SK-N-SH (cell line): ENCODE results near the gene ZMAT5. TPM values are rescaled to one million over a fixed set of nuclear protein-coding genes. Genes with fewer than 3 reads are reported as not detected.

Experiments
- CTCF ChIA-PET: fragments of 300-600, 350-600 bp; formaldehyde crosslinking; extraction: SDS; loops from one replicate; lab custom pipeline; 2021; lab: Yijun Ruan, JAX
- POLR2A ChIA-PET: fragments of 350-600 bp; sonication (Branson Sonifier 250); formaldehyde crosslinking; extraction: SDS; loops from one replicate; lab custom pipeline; 2020; ENCODE audit warnings: antibody characterized with exemption, inconsistent platforms; lab: Yijun Ruan, JAX
- DNase-seq: peaks from one replicate; pipeline ENCODE4 v3.0.0; 2012
- H2AFZ ChIP-seq: fragments of 200-600 bp; sonication (generic); 2 replicates; pipeline ENCODE4 v1.8.1; 2016; ENCODE audit warnings: antibody characterized with exemption, mild to moderate bottlenecking, low read depth
- H3F3A ChIP-seq: fragments of 200-600 bp; sonication (generic); replicated peaks from 2 replicates; pipeline ENCODE3; 2016; ENCODE audit warnings: antibody characterized with exemption, mild to moderate bottlenecking; ENCODE audit not compliant: insufficient read depth
- H3K27ac ChIP-seq, 2 experiments: fragments of 200-500 bp in 1 of 2; fragments of 200-600 bp in 1 of 2; sonication (Bioruptor generic) in 1 of 2; sonication (generic), shearing (Covaris generic) in 1 of 2; 2 replicates each; pipeline versions ENCODE4 v1.5.1 to v1.6.1; 2014 to 2016; ENCODE audit warnings: low read depth in 2 of 2, inconsistent platforms in 1 of 2, low read length in 1 of 2, mild to moderate bottlenecking in 1 of 2, mixed read lengths in 1 of 2
- H3K27me3 ChIP-seq: fragments of 200-600 bp; sonication (generic), shearing (Covaris generic); 2 replicates; pipeline ENCODE4 v1.6.1; 2016; ENCODE audit warnings: mixed run types; ENCODE audit not compliant: insufficient read depth
- H3K36me3 ChIP-seq, 2 experiments: fragments of 200-500 bp in 1 of 2; fragments of 200-600 bp in 1 of 2; sonication (Bioruptor generic) in 1 of 2; sonication (generic) in 1 of 2; replicated peaks in 1 of 2; 2 replicates each; pipeline versions ENCODE3 to v1.5.1; 2014 to 2016; ENCODE audit warnings: low read length in 1 of 2, mild to moderate bottlenecking in 1 of 2; ENCODE audit not compliant: insufficient read depth in 2 of 2, control insufficient read depth in 1 of 2
- H3K4me1 ChIP-seq, 2 experiments: fragments of 200-500 bp in 1 of 2; fragments of 200-600 bp in 1 of 2; sonication (Bioruptor generic) in 1 of 2; sonication (generic), shearing (Covaris generic) in 1 of 2; 2 replicates each; pipeline versions ENCODE4 v1.5.1 to v1.6.1; 2014 to 2016; ENCODE audit warnings: low read depth in 1 of 2, low read length in 1 of 2, mixed run types in 1 of 2; ENCODE audit not compliant: insufficient read depth in 2 of 2, control insufficient read depth in 1 of 2
- H3K4me2 ChIP-seq: fragments of 200-600 bp; sonication (generic), shearing (Covaris generic); 2 replicates; pipeline ENCODE4 v1.6.1; 2017; ENCODE audit warnings: mixed run types
- H3K4me3 ChIP-seq, 2 experiments: fragments of 200-500 bp in 1 of 2; fragments of 200-600 bp in 1 of 2; sonication (Bioruptor generic) in 1 of 2; sonication (generic), shearing (Covaris generic) in 1 of 2; 2 replicates each; pipeline versions ENCODE4 v1.5.1 to v1.8.1; 2014 to 2016; ENCODE audit warnings: low read depth in 2 of 2, inconsistent platforms in 1 of 2, low read length in 1 of 2, mild to moderate bottlenecking in 1 of 2, mixed read lengths in 1 of 2, moderate library complexity in 1 of 2
- H3K79me2 ChIP-seq: fragments of 200-600 bp; sonication (generic); 2 replicates; pipeline ENCODE4 v1.8.1; 2017; ENCODE audit warnings: mild to moderate bottlenecking; ENCODE audit not compliant: insufficient read depth
- H3K9ac ChIP-seq: fragments of 200-600 bp; sonication (generic); 2 replicates; pipeline ENCODE4 v1.6.1; 2017; ENCODE audit warnings: mixed run types
- H3K9me2 ChIP-seq: fragments of 200-600 bp; sonication (generic); 2 replicates; pipeline ENCODE4 v1.6.1; 2017; ENCODE audit warnings: mixed run types
- H3K9me3 ChIP-seq: fragments of 200-600 bp; sonication (generic); 2 replicates; pipeline ENCODE4 v1.6.1; 2017; ENCODE audit warnings: mixed run types, mild to moderate bottlenecking, moderate library complexity
- H4K20me1 ChIP-seq: fragments of 200-600 bp; sonication (generic); 2 replicates; pipeline ENCODE4 v1.6.1; 2017; ENCODE audit warnings: mild to moderate bottlenecking, mixed run types; ENCODE audit not compliant: insufficient read depth
- CHD2 ChIP-seq: fragments of 150-350 bp; IDR thresholded peaks from 2 replicates; pipeline ENCODE4 v1.6.1; 2018; ENCODE audit warnings: low read length; ENCODE audit not compliant: partially characterized antibody
- MEF2A ChIP-seq: IDR thresholded peaks from 2 replicates; pipeline ENCODE4 v1.4.0; 2012; ENCODE audit warnings: low read depth, borderline replicate concordance
- MXI1 ChIP-seq: IDR thresholded peaks from 2 replicates; pipeline ENCODE4 v1.6.1; 2012; ENCODE audit warnings: mild to moderate bottlenecking, low read depth, low read length, improper control_type of control experiment
- POLR2AphosphoS5 ChIP-seq: IDR thresholded peaks from 2 replicates; pipeline ENCODE4 v1.6.1; 2012; ENCODE audit warnings: low read depth, low read length
- RFX5 ChIP-seq: IDR thresholded peaks from 2 replicates; pipeline ENCODE4 v1.6.1; 2012; ENCODE audit warnings: mild to moderate bottlenecking, improper control_type of control experiment, low read length
- TCF12 ChIP-seq: IDR thresholded peaks from 2 replicates; pipeline ENCODE4 v1.4.0; 2012
- TEAD4 ChIP-seq: IDR thresholded peaks from 2 replicates; pipeline ENCODE4 v1.4.0; 2012; ENCODE audit warnings: mild to moderate bottlenecking, borderline replicate concordance; ENCODE audit not compliant: insufficient read depth
- WGBS: methylation state at CpG from one replicate; pipeline ENCODE4 v1.1.6; 2017; ENCODE audit warnings: low lambda C conversion rate; 5-methylcytosine and 5-hydroxymethylcytosine counted together
- polyA plus RNA-seq, 3 experiments: library from polyadenylated mRNA; depleted of rRNA; stranded (reverse); fragments of >200 nt; gene quantifications; 2 replicates each; pipeline ENCODE4 v1.2.3, GENCODE V29; 2012
- TF ChIP-seq, protein P1 (sequence below): fragments of 200-600 bp; sonication (generic); IDR thresholded peaks from 2 replicates; pipeline ENCODE4 v1.6.1; 2017; ENCODE audit warnings: antibody characterized with exemption, mild to moderate bottlenecking, moderate library complexity
- TF ChIP-seq, protein P2 (sequence below): IDR thresholded peaks from 2 replicates; pipeline ENCODE4 v1.4.0; 2012; ENCODE audit warnings: low read depth, borderline replicate concordance

ZMAT5 gene
- polyA plus RNA-seq, 1 of the 3 experiments (the other 2 are of a cell fraction): 35.0 TPM

DNA sequence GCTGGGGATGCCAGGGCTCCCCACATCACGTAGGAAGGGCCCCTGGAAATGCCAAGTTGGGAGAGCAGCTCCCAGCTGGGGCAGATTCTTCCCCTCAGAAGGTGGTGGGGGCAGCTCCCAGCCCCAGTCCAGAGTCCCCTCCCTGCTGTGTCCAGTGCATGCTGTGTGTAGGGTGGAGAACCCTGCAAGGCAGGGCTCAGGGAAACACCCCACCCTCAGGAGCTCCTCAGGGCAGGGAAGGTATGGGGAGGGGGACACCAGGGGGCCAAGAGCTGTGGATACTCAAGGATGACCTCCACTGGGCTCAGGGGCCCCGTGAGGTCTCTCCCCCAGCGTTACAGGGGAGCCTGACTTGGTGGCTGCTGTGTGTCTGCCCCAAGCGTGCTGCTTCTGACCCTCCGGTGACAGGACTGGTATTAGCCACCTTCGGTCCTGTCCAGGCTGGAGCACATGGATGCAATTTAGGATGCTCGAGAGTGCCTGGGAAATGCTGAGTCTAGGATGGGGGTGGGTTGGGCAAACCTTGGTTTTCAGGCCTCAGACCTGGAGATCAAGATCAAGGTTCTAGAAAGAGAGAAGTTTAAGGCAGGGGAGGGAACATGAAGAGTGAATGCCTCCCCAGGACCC, 63.1 kb downstream of the ZMAT5 start:
- Histone ChIP-seq H2AFZ (no peak overlapping the region), H3K9me2 (no peaks in the 10 kb centered on the region), H3K36me3 (peaks cover 0 to 3% of the 10 kb centered on the region in 2 experiments), H3K27me3 (no peaks in the 10 kb centered on the region), H3K27ac (peak overlapping the region in 1 of 2 experiments; percentile 64; a peak in 2 of 4 replicates), H3K4me3 (no peak overlapping the region), H3K4me1 (peaks cover 12 to 77% of the 10 kb centered on the region in 2 experiments; a peak in 2 of 4 replicates), H3F3A (no peaks in the 10 kb centered on the region), H3K79me2 (no peaks in the 10 kb centered on the region), H4K20me1 (no peaks in the 10 kb centered on the region), H3K9me3 (no peaks in the 10 kb centered on the region), H3K4me2 (no peak overlapping the region), H3K9ac (no peak overlapping the region)
- ChIA-PET CTCF (interaction anchor here (1.2 to 3.2 kb wide), 8 partner anchors 11 to 404 kb away, joined by 3 to 25 read pairs (median 7); no protein-coding TSS in a partner anchor), POLR2A (no interaction called here)
- peak; percentile 52 for DNase-seq
- WGBS: 70% methylated on average over 2 of the region's 7 CpGs
- TF ChIP-seq TEAD4 (no peak), MXI1 (peak; percentile 36; the same call in 1 of the 2 replicates)

DNA sequence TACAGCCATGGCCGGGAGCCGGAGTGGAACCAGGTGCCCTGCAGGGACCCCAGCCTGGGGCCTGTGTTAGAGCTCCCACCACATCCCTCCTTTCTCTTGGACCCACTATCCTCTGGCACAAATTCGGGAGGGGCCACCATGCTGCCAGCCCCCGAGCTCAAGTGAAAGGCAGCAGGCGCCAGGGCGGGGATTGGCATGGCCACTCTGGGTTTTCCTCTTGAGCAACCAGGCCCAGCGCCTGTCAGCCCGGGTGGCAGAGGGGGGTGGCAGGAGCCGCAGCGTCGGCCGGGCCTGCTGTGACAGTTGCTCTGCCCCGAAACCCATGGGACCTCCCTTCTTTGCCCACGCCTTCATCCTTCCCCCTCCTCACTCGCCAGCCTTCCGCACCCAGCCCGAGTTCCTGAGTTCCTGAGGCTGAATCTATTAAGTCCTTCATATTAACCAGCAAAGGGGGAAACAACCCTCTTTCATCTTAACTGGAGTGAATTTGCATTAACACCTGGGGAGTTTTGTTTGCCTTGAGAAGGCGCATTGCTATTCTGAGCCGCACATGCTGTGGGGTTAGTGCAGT, 63.8 kb downstream of the ZMAT5 start:
- no peaks in the 10 kb centered on the region for H3K27me3 ChIP-seq
- H3K4me2 ChIP-seq: no peak overlapping the region
- H3K9me3 ChIP-seq: no peaks in the 10 kb centered on the region
- WGBS: 89% methylated on average over 18 of the region's 19 CpGs
- no peak overlapping the region for H3K9ac ChIP-seq
- H3K27ac ChIP-seq: peak overlapping the region in 1 of 2 experiments; percentile 64; a peak in 1 of 4 replicates
- no peaks in the 10 kb centered on the region for H3K79me2 ChIP-seq
- CTCF ChIA-PET: interaction anchor here (0.9 to 3.2 kb wide), 8 partner anchors 10 to 386 kb away, joined by 3 to 25 read pairs (median 7); no protein-coding TSS in a partner anchor
- no peaks in the 10 kb centered on the region for H4K20me1 ChIP-seq
- no peak for TF ChIP-seq POLR2AphosphoS5
- TF ChIP-seq TCF12: no peak
- TF ChIP-seq, protein P1, sequence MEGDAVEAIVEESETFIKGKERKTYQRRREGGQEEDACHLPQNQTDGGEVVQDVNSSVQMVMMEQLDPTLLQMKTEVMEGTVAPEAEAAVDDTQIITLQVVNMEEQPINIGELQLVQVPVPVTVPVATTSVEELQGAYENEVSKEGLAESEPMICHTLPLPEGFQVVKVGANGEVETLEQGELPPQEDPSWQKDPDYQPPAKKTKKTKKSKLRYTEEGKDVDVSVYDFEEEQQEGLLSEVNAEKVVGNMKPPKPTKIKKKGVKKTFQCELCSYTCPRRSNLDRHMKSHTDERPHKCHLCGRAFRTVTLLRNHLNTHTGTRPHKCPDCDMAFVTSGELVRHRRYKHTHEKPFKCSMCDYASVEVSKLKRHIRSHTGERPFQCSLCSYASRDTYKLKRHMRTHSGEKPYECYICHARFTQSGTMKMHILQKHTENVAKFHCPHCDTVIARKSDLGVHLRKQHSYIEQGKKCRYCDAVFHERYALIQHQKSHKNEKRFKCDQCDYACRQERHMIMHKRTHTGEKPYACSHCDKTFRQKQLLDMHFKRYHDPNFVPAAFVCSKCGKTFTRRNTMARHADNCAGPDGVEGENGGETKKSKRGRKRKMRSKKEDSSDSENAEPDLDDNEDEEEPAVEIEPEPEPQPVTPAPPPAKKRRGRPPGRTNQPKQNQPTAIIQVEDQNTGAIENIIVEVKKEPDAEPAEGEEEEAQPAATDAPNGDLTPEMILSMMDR: no peak
- TF ChIP-seq MEF2A: no peak
- no peak for TF ChIP-seq RFX5
- TF ChIP-seq CHD2: no peak
- TF ChIP-seq, protein P2, sequence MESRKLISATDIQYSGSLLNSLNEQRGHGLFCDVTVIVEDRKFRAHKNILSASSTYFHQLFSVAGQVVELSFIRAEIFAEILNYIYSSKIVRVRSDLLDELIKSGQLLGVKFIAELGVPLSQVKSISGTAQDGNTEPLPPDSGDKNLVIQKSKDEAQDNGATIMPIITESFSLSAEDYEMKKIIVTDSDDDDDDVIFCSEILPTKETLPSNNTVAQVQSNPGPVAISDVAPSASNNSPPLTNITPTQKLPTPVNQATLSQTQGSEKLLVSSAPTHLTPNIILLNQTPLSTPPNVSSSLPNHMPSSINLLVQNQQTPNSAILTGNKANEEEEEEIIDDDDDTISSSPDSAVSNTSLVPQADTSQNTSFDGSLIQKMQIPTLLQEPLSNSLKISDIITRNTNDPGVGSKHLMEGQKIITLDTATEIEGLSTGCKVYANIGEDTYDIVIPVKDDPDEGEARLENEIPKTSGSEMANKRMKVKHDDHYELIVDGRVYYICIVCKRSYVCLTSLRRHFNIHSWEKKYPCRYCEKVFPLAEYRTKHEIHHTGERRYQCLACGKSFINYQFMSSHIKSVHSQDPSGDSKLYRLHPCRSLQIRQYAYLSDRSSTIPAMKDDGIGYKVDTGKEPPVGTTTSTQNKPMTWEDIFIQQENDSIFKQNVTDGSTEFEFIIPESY: no peak
- POLR2A ChIA-PET: interaction anchor here (0.9 to 1.3 kb wide), 2 partner anchors 9 to 16 kb away, joined by 3 read pairs; partner anchors contain the start of gene CABP7
- no peaks in the 10 kb centered on the region for H3F3A ChIP-seq
- no peaks in the 10 kb centered on the region for H3K9me2 ChIP-seq
- peaks cover 0 to 3% of the 10 kb centered on the region in 2 experiments for H3K36me3 ChIP-seq
- DNase-seq: peak; percentile 20
- peaks cover 12 to 82% of the 10 kb centered on the region in 2 experiments; a peak in 2 of 4 replicates for H3K4me1 ChIP-seq
- no peak overlapping the region for H2AFZ ChIP-seq
- H3K4me3 ChIP-seq: no peak overlapping the region
